Measurements from ENCODE around the gene SPATA1. TPM values are rescaled to one million over a fixed set of nuclear protein-coding genes. Genes with fewer than 3 reads are reported as not detected.

SPATA1 gene
- polyA plus RNA-seq, 1 of the 3 experiments (the other 2 are of a cell fraction) = 1.2 TPM

DNA sequence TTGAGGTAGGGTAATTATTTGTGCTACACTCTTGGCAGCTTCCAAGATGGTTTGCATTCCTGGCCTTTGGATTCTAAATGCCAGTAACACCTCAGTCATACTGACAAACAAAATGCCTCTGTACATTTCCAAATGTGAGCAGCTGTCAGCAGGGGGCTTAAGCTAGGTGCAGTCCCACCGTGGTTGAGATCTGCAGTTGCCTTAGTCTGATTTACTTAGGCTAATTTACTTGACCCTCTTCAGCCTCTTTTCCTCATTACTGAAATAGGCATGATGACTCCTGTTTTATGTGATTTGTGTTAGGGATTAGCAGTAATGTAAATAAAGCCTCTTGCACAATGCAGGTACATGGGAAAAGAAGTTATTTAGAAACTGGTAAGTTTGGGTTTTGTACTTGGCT lies 13.5 kb upstream of the SPATA1 start:
- Histone ChIP-seq H3K79me2 (ENCODE audit: insufficient read depth) (peaks cover 18% of the 10 kb centered on the region), H2AFZ (ENCODE audit: low read depth) (no peak overlapping the region), H4K20me1 (ENCODE audit: insufficient read depth) (no peaks in the 10 kb centered on the region), H3K9ac (no peak overlapping the region), H3K27me3 (ENCODE audit: insufficient read depth) (no peaks in the 10 kb centered on the region), H3K36me3 (replicated peaks in 1 of 2; ENCODE audit: control insufficient read depth in 1 of 2, insufficient read depth in 2 of 2, low read length in 1 of 2) (peaks cover 78 to 85% of the 10 kb centered on the region in 2 experiments), H3K9me3 (no peaks in the 10 kb centered on the region), H3K27ac (ENCODE audit: low read depth in 2 of 2, low read length in 1 of 2) (no peak overlapping the region), H3K4me2 (no peak overlapping the region), H3K4me1 (ENCODE audit: control insufficient read depth in 1 of 2, insufficient read depth in 2 of 2, low read depth in 1 of 2, low read length in 1 of 2) (no peaks in the 10 kb centered on the region), H3K9me2 (no peaks in the 10 kb centered on the region), H3K4me3 (ENCODE audit: low read depth in 2 of 2, low read length in 1 of 2) (no peak overlapping the region), H3F3A (replicated peaks; ENCODE audit: insufficient read depth) (peaks cover 32% of the 10 kb centered on the region)
- WGBS (ENCODE audit: low lambda C conversion rate) = 82% methylated on average over 1 of the region's 1 CpG
- ChIA-PET POLR2A (interaction anchor here (0.8 kb wide), 1 partner anchor 146 kb away, joined by 3 read pairs; no protein-coding TSS in a partner anchor), CTCF (interaction anchor here (2.0 kb wide), 1 partner anchor 13 kb away, joined by 7 read pairs; no protein-coding TSS in a partner anchor)
- TF ChIP-seq CTCF (IDR thresholded peaks at IDR 0.05) (no peak), CHD2 (IDR thresholded peaks at IDR 0.05; ENCODE audit: low read length, partially characterized antibody) (no peak), USF1 (IDR thresholded peaks at IDR 0.05; ENCODE audit: borderline replicate concordance, low read depth) (no peak), FOSL2 (IDR thresholded peaks at IDR 0.05; ENCODE audit: borderline replicate concordance, low read depth) (no peak), ELF1 (IDR thresholded peaks at IDR 0.05) (no peak), NRF1 (IDR thresholded peaks at IDR 0.05; ENCODE audit: low read depth, low read length) (no peak), MAX (IDR thresholded peaks at IDR 0.05; ENCODE audit: low read depth) (no peak), FOXM1 (IDR thresholded peaks at IDR 0.05; ENCODE audit: low read depth) (no peak), FOXJ3 (CRISPR knock-in tag; IDR thresholded peaks at IDR 0.05) (no peak)
- TF ChIP-seq, protein P1, sequence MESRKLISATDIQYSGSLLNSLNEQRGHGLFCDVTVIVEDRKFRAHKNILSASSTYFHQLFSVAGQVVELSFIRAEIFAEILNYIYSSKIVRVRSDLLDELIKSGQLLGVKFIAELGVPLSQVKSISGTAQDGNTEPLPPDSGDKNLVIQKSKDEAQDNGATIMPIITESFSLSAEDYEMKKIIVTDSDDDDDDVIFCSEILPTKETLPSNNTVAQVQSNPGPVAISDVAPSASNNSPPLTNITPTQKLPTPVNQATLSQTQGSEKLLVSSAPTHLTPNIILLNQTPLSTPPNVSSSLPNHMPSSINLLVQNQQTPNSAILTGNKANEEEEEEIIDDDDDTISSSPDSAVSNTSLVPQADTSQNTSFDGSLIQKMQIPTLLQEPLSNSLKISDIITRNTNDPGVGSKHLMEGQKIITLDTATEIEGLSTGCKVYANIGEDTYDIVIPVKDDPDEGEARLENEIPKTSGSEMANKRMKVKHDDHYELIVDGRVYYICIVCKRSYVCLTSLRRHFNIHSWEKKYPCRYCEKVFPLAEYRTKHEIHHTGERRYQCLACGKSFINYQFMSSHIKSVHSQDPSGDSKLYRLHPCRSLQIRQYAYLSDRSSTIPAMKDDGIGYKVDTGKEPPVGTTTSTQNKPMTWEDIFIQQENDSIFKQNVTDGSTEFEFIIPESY (IDR thresholded peaks at IDR 0.05; ENCODE audit: borderline replicate concordance, low read depth) = no peak
- DNase-seq = no peak

DNA sequence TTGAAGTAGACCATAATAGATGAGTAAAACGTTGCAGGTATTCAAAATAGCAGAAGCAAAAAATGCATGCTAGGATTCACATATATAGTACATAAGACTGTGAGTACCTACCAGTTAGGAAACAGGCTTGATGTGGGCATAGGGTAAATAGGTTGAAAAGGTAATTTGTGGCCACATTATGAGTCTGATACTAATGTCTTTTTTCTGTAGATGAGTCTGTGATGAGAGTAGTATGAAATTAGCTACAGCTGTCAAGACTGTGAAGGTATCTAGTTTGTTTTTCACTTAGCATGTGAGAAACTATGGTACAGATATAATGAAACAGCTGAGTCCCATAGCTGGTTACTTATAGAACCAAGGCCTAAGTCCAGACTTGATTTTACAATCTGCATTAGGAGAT lies 12.4 kb upstream of the SPATA1 start:
- Histone ChIP-seq H3K79me2 (ENCODE audit: insufficient read depth) (peaks cover 20% of the 10 kb centered on the region), H3K4me2 (no peak overlapping the region), H3K4me1 (ENCODE audit: control insufficient read depth in 1 of 2, insufficient read depth in 2 of 2, low read depth in 1 of 2, low read length in 1 of 2) (no peaks in the 10 kb centered on the region), H2AFZ (ENCODE audit: low read depth) (no peak overlapping the region), H3K4me3 (ENCODE audit: low read depth in 2 of 2, low read length in 1 of 2) (no peak overlapping the region), H4K20me1 (ENCODE audit: insufficient read depth) (peaks cover 6% of the 10 kb centered on the region; the same call in 1 of the 2 replicates), H3F3A (replicated peaks; ENCODE audit: insufficient read depth) (peaks cover 37% of the 10 kb centered on the region), H3K9me3 (no peaks in the 10 kb centered on the region), H3K36me3 (replicated peaks in 1 of 2; ENCODE audit: control insufficient read depth in 1 of 2, insufficient read depth in 2 of 2, low read length in 1 of 2) (peaks cover 84 to 88% of the 10 kb centered on the region in 2 experiments), H3K9ac (no peak overlapping the region), H3K27ac (ENCODE audit: low read depth in 2 of 2, low read length in 1 of 2) (no peak overlapping the region), H3K9me2 (no peaks in the 10 kb centered on the region), H3K27me3 (ENCODE audit: insufficient read depth) (no peaks in the 10 kb centered on the region)
- no peak for DNase-seq
- ChIA-PET CTCF (no interaction called here), POLR2A (interaction anchor here (0.8 kb wide), 1 partner anchor 147 kb away, joined by 3 read pairs; no protein-coding TSS in a partner anchor)
- WGBS (ENCODE audit: low lambda C conversion rate) = 91% methylated on average over 1 of the region's 1 CpG
- no peak for TF ChIP-seq YY1 (IDR thresholded peaks at IDR 0.05; ENCODE audit: low read depth)
- TF ChIP-seq TCF12 (IDR thresholded peaks at IDR 0.05) = no peak
- TF ChIP-seq MXI1 (IDR thresholded peaks at IDR 0.05; ENCODE audit: low read depth, low read length) = no peak
- no peak for TF ChIP-seq SMC3 (IDR thresholded peaks at IDR 0.05; ENCODE audit: low read depth, low read length)
- TF ChIP-seq EZH2phosphoT487 (IDR thresholded peaks at IDR 0.05; ENCODE audit: borderline replicate concordance, low read depth) = no peak
- TF ChIP-seq RCOR1 (IDR thresholded peaks at IDR 0.05; ENCODE audit: low read length) = no peak
- no peak for TF ChIP-seq JUND (IDR thresholded peaks at IDR 0.05)
- no peak for TF ChIP-seq SIN3A (IDR thresholded peaks at IDR 0.05; ENCODE audit: borderline replicate concordance, low read depth, low read length)
- TF ChIP-seq, protein P2, sequence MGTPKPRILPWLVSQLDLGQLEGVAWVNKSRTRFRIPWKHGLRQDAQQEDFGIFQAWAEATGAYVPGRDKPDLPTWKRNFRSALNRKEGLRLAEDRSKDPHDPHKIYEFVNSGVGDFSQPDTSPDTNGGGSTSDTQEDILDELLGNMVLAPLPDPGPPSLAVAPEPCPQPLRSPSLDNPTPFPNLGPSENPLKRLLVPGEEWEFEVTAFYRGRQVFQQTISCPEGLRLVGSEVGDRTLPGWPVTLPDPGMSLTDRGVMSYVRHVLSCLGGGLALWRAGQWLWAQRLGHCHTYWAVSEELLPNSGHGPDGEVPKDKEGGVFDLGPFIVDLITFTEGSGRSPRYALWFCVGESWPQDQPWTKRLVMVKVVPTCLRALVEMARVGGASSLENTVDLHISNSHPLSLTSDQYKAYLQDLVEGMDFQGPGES (IDR thresholded peaks at IDR 0.05; ENCODE audit: low read depth, low read length) = no peak
- TF ChIP-seq GABPA (IDR thresholded peaks at IDR 0.05; ENCODE audit: low read depth) = no peak
- no peak for TF ChIP-seq RXRA (IDR thresholded peaks at IDR 0.05; ENCODE audit: borderline replicate concordance, low read depth)
- no peak for TF ChIP-seq USF1 (IDR thresholded peaks at IDR 0.05; ENCODE audit: borderline replicate concordance, low read depth)
- no peak for TF ChIP-seq MAX (IDR thresholded peaks at IDR 0.05; ENCODE audit: low read depth)
